NCI-H2171 (cell line): ENCODE data around the gene BNIP2.
"Not testable (repeated sequence)": the region's sequence is repeated elsewhere in the genome, so short reads cannot be mapped to it uniquely, and the experiment has no call there.

Experiments
- DNase-seq: peaks from one replicate; lab custom pipeline; 2025; lab: John Stamatoyannopoulos, UW

The BNIP2 gene

GRCh38 chr15:59688423-59688781 is 718 bp downstream of the BNIP2 start:
- DNase-seq: no peak

DNA sequence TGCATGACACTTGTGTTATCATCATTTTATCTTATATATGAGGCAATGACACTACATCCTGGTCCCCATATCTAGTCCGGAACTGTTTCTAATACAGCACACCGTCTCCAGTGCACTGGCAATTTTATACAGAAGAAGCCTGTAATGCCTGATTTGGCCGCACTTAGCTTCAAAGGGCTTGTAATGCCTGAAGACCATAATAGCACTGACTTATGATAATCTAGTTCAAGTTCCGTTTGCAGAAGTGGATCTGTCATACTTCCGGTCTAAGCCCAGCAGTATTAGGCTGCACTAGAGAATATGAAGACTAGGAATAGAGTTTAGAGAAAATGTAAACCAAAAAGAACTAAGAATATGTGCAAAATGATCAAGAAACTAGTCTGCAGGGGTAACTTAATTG is 1.3 kb downstream of the BNIP2 start:
- no peak for DNase-seq

- no peak for DNase-seq
Measured at GRCh38 chr15:59686389-59686788, 2.7 kb downstream of the BNIP2 start.

DNA sequence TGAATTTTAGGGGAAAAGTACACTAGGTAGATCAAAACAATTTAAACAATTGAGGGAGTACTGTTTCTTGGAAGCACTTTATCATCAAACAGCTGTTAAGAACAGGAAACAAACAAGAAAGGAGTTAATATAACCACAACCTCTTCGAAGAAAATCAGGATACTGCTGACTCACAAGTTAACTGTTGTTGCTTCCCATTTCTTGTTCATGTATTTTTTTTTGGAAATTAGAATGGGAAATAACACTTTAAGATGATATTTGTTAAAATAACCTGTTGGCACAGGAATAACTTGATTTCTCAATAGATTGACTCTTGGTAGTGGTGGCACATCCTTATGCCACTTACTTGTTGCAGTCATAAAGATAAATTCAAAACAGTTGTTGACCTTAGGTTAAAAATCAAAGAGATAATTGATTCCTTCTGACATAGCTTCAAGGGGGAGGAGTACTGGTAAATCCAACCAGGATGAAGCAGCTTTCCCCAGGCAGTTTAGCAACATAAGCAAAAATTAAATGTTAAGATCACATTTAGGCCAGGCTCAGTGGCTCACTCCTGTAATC is 3.3 kb downstream of the BNIP2 start:
- no peak for DNase-seq

DNA sequence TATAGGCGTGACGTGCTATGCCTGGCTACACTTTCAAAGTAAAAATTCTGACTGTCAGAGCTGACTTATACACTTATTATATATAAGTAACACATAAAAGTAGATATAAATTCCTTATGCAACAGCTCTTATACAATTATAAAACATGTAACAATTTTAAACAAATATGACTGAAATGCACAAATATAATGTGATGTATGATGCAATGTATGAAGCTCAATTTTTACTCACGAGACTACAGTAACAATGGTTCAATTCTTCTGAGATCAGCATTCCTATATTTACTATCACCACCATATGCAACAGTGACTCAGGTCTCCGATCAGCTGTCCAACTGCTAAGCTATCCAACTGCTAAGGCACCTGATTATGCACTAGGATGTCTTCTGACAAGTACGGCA is 8.2 kb downstream of the BNIP2 start:
- DNase-seq: no peak

DNA sequence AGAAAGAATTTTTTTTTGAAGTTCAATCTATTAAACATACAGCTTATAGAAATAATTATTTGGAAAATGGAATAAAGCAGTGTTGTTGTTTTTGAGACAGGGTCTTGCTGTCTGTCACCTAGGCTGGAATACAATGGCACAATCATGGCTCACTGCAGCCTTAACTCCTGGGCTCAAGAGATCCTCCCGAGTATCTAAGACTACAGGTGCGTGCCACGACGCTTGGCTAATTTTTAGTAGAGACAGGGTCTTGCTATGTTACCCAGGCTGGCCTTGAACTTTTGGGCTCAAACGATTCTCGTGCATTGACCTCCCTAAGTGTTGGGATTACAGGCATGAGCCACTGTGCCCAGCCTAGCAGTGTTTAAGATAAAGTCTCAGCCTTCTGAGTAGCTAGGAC is 8.8 kb downstream of the BNIP2 start:
- DNase-seq: no peak

DNA sequence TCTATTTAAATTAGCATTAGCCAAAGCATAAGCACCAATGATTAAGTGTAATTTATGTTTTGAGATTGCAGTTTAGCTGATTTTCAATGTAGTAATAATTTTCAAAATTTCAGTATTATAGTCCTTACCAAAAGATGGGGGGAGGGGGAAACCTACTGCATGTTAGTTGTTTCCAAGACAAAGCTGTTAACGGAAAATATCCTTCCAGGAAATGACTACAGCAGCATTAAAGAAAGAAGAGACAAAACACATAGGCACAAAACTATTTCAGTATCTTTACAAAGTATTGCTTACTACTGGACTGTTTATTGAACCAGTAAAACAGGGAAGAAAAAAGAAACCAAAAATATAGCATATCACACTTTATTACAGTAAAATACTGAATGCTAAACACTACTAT is 10.5 kb downstream of the BNIP2 start:
- DNase-seq: no peak

- no peak for DNase-seq
Measured at GRCh38 chr15:59678172-59678571, 10.9 kb downstream of the BNIP2 start.

DNA sequence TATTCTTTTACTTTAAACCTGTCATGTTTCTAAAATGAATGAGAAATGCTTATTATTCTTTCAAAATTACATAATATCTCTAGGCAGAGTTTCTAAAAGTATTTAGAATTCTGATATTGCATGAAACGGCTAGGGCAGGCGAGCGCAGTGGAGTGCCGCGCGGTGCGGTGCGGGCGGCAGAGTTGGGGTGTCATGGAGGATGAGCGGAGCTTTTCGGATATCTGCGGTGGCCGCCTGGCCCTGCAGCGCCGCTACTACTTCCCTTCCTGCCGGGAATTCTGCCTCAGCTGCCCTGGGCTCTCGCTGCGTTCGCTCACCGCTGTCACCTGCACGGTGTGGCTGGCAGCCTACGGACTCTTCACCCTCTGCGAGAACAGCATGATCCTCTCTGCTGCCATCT is 12.6 kb downstream of the BNIP2 start:
- DNase-seq: no peak

- DNase-seq: no peak
Measured at GRCh38 chr15:59674361-59674877, 14.7 kb downstream of the BNIP2 start.

DNA sequence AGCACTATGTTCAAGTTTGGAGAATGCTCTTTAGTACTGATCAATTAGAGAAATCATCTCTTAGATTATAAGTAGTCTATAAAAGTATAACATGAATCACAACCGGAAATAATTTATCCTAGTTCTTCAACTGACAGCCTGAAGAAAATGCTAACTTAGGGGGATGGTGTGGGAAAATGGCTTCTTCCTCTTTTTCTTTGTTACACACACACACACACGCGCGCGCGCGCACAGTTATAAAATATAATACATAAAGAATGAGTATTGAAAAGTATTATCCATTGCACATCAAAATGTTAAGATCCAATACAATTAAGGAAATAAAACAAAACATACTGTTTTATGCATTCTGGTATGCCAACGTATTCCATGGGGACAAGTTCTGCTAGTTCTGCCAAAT is 20.6 kb downstream of the BNIP2 start:
- no peak for DNase-seq

GRCh38 chr15:59662260-59662659 is 26.9 kb downstream of the BNIP2 start:
- DNase-seq: no peak

GRCh38 chr15:59659366-59659765 is 29.8 kb downstream of the BNIP2 start:
- DNase-seq: no peak

- no peak for DNase-seq
Measured at GRCh38 chr15:59657635-59658125, 31.4 kb downstream of the BNIP2 start.

GRCh38 chr15:59656897-59657634 is 32.1 kb downstream of the BNIP2 start, which contains the start of gene GTF2A2:
GTF2A2 (minus strand) TSS chr15:59657515; CDS start chr15:59652277, 5,238 bp downstream.
- peak; percentile 95 for DNase-seq

DNA sequence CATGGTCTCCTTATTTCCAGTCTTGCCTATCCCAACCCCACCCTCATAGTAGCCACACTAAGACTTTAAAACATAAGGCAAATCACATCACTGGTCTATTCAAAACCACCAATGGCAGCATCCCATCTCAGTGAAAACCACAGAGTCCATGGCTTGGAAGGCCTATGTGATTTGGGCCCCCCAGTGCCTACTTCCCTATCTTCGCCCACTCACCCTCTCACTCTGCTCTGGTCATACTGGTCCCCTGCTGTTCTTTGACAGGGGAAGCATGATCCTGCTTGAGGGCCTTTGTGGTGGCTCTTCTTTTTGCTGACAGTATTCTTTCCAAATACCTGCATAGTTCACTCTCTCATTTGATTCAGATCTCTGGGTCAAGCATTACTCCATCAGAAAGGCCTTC is 35.1 kb downstream of the BNIP2 start:
- DNase-seq: no peak

- DNase-seq: no peak
Measured at GRCh38 chr15:59649603-59650002, 39.5 kb downstream of the BNIP2 start.

DNA sequence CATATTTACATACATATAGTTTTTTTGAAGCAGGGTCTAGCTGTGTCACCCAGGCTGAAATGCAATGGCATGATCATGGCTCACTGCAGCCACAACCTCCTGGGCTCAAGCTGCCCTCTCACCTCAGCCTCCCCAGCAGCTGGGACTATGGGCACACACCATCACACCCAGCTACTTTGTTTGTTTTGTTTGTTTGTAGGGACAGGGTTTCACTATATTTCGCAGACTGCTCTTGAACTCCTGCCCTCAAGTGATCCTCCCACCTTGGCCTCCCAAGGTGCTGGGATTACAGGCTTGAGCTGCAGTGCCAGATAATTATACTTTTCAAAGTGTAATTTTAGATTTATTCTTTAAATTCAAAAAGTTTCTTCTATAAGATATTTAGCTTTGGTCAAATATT is 42.0 kb downstream of the BNIP2 start:
- no peak for DNase-seq

DNA sequence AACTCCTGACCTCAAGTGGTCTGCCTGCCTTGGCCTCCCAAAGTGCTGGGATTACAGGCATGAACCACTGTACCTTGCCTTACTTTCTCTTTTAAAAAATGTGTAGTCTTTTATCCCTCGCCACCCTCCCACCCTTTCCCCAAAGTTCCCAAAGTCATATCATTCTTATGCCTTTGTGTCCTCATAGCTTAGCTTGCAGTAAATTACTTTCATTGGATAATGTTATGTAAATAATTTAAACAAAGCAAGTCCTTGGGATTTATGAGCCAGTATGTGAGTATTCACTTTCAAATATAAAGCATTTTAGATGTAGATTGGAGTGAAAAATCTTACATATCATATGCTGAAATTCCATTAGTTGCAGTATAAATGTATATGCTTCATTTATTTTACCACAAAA is 42.8 kb downstream of the BNIP2 start:
- DNase-seq: no peak

DNA sequence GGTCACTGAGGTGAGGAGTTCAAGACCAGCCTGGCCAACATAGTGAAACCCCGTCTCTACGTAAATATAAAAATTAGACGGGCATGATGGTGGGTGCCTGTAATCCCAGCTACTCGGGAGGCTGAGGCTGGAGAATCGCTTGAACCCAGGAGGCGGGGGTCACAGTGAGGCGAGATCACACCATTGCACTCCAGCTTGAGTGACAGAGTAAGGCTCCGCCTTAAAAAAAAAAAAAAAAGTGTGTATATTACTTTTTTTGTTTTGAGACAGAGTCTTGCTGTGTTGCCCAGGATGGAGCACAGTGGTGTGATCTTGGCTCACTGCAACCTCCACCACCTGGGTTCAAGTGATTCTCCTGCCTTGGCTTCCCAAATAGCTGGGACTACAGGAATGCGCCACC is 43.3 kb downstream of the BNIP2 start:
- DNase-seq: not testable (repeated sequence)

- DNase-seq: no peak
Measured at GRCh38 chr15:59644756-59645155, 44.4 kb downstream of the BNIP2 start.

DNA sequence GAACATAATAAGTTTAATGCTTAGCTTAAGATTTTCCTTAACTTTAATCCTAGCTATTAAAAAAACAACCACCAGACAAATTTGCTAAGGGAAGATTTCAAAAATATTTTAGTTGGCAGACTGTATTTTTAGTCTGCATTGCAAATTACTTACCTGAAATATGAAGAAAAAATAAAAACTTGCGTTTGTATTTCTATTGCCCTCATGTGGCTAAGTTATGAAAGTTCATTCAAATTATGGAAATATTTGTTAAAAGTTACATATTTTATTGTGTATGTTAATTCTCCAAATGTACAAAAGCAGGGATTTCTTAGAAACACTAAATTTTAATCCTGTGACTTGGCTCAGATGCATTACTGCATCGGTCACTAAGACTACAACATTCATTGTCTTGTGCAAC is 46.8 kb downstream of the BNIP2 start:
- no peak for DNase-seq

DNA sequence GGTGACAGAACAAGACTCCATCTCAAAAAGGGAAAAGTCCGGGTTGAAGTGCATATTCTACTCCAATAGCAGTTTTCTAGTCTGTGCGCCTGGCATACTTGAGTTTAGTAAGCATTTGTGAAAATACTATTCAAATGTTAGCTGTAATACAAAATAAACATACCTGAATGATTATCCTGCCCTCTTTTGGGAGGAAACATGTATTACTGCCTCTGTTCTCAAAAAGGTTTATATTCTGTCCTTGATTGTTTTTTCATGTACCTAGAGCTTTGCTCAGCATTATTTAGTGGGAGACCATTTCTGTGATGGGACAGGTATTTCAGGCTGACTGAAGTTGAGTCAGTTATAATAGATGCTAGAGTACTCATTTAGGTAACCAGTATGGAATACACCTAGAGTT is 51.6 kb downstream of the BNIP2 start:
- not testable (repeated sequence) for DNase-seq

DNA sequence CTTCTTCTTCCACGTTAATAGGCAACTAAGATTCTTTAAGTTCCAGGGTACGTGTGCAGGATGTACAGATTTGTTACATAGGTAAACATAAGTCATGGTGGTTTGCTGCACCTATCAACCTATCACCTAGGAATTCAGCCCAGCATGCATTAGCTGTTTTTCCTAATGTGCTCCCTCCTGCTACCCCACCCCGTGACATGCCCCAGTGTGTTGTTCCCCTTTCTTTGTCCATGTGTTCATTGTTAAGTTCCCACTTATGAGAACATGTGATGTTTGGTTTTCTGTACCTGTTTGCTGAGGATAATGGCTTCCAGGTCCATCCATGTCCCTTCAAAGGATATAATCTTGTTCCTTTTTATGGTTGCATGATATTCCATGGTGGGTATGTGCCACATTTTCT is 52.9 kb downstream of the BNIP2 start:
- DNase-seq: no peak
